ENCODE measurements around the gene HAUS7.

- TF ChIP-seq, protein P1, sequence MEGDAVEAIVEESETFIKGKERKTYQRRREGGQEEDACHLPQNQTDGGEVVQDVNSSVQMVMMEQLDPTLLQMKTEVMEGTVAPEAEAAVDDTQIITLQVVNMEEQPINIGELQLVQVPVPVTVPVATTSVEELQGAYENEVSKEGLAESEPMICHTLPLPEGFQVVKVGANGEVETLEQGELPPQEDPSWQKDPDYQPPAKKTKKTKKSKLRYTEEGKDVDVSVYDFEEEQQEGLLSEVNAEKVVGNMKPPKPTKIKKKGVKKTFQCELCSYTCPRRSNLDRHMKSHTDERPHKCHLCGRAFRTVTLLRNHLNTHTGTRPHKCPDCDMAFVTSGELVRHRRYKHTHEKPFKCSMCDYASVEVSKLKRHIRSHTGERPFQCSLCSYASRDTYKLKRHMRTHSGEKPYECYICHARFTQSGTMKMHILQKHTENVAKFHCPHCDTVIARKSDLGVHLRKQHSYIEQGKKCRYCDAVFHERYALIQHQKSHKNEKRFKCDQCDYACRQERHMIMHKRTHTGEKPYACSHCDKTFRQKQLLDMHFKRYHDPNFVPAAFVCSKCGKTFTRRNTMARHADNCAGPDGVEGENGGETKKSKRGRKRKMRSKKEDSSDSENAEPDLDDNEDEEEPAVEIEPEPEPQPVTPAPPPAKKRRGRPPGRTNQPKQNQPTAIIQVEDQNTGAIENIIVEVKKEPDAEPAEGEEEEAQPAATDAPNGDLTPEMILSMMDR (IDR thresholded peaks at IDR 0.05; ENCODE audit: control extremely low read depth in 1 of 3, insufficient read depth in 1 of 3, low read depth in 1 of 3, low read length in 3 of 3) = no peak
- TF ChIP-seq TCF12 (IDR thresholded peaks at IDR 0.05; ENCODE audit: low read depth, low read length) (no peak), RNF2 (IDR thresholded peaks at IDR 0.05; ENCODE audit: borderline replicate concordance, low read depth, low read length, missing control alignments, poor library complexity, severe bottlenecking) (no peak), GTF2F1 (IDR thresholded peaks at IDR 0.05; ENCODE audit: borderline replicate concordance, low read depth, low read length) (no peak), SAP30 (IDR thresholded peaks at IDR 0.05; ENCODE audit: insufficient read depth, insufficient replicate concordance, low read length) (no peak), EZH2 (IDR thresholded peaks at IDR 0.05; ENCODE audit: low read depth, low read length, severe bottlenecking) (no peak), POLR2AphosphoS5 (IDR thresholded peaks at IDR 0.05; ENCODE audit: low read depth, low read length) (no peak)
- TF ChIP-seq, protein P2, sequence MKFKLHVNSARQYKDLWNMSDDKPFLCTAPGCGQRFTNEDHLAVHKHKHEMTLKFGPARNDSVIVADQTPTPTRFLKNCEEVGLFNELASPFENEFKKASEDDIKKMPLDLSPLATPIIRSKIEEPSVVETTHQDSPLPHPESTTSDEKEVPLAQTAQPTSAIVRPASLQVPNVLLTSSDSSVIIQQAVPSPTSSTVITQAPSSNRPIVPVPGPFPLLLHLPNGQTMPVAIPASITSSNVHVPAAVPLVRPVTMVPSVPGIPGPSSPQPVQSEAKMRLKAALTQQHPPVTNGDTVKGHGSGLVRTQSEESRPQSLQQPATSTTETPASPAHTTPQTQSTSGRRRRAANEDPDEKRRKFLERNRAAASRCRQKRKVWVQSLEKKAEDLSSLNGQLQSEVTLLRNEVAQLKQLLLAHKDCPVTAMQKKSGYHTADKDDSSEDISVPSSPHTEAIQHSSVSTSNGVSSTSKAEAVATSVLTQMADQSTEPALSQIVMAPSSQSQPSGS (IDR thresholded peaks at IDR 0.05; ENCODE audit: low read length) = no peak
- TF ChIP-seq, protein P3, sequence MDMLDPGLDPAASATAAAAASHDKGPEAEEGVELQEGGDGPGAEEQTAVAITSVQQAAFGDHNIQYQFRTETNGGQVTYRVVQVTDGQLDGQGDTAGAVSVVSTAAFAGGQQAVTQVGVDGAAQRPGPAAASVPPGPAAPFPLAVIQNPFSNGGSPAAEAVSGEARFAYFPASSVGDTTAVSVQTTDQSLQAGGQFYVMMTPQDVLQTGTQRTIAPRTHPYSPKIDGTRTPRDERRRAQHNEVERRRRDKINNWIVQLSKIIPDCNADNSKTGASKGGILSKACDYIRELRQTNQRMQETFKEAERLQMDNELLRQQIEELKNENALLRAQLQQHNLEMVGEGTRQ (IDR thresholded peaks at IDR 0.05; ENCODE audit: low read length) = no peak
Measured at GRCh38 chrX:153412746-153413720, 57.3 kb downstream of the HAUS7 start.
